Astrocyte of the cerebellum (primary cell): Measurements from ENCODE around the gene OSBPL7.

Experiments
- DNase-seq: peaks from one replicate; pipeline ENCODE4 v3.0.0-alpha.2; 2011; ENCODE audit warnings: low read depth
- H3K4me3 ChIP-seq: 2 replicates; pipeline ENCODE4 v1.5.1; 2011; ENCODE audit warnings: mild to moderate bottlenecking, low read depth, low read length, moderate library complexity
- in situ Hi-C: cut with HindIII; loops from 2 replicates; pipeline ENCODE4 v1.10.0; 2017; ENCODE audit warnings: low sequenced_read_pairs
- TF ChIP-seq, protein P1 (sequence below): IDR thresholded peaks from 2 replicates; pipeline ENCODE4 v1.5.1; 2012; ENCODE audit warnings: low read length, low read depth, moderate library complexity, mild to moderate bottlenecking; ENCODE audit errors: missing control alignments

Gene OSBPL7, protein sequence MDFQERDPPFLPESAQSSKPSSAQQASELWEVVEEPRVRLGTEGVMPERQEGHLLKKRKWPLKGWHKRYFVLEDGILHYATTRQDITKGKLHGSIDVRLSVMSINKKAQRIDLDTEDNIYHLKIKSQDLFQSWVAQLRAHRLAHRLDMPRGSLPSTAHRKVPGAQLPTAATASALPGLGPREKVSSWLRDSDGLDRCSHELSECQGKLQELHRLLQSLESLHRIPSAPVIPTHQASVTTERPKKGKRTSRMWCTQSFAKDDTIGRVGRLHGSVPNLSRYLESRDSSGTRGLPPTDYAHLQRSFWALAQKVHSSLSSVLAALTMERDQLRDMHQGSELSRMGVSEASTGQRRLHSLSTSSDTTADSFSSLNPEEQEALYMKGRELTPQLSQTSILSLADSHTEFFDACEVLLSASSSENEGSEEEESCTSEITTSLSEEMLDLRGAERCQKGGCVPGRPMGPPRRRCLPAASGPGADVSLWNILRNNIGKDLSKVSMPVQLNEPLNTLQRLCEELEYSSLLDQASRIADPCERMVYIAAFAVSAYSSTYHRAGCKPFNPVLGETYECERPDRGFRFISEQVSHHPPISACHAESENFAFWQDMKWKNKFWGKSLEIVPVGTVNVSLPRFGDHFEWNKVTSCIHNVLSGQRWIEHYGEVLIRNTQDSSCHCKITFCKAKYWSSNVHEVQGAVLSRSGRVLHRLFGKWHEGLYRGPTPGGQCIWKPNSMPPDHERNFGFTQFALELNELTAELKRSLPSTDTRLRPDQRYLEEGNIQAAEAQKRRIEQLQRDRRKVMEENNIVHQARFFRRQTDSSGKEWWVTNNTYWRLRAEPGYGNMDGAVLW

DNA sequence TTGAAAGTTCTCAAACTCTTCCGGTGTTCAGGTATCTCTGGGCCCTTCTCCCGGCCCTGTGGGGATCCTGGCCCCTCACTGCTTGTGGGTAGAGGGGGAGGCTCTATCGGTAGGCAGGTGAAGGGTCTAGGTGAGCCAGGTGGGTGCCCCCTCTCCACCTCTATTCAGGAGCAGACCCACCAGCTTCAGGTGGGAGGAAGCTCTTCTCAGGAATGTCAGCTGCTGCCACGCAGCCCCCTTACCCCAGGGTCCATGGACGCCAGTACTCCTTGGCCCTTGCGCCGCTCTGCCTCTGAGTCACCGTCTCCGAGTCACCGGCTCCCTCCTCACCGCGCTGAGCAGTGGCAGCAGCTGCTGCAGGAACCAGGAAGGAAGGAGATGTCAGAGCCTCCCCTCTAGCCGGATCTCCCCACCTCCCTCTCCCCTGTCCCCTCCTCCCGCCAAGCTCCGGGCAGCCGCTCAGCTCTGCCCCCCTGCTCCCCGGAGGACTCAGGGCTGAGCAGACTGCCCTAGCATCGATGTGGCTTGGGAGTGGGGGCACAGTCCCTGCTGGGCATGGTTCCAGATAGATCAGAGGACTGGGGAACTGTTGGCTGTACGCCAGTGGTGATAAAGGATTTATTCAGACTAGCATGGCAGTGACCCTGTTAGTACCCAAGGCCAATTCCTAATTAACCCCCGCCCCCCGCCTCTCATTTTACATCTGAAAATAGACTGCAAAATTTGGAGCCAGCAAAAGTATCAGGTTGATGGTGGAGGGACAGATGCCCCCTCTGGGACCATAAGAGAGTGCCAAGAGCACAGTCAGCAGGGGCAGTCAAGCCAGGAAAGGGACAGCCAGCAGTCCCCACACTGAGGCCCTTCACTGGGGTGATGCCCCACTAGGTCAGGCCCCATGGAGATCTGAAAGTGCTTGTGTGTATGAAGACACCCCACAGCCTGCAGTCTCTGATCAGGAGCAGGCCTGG lies at the start of gene OSBPL7:
Gene OSBPL7 (minus strand): TSS at position 371 of the 968 bp plus-strand sequence. CDS start 1,516 bp downstream, outside the sequence.
- peak within 1 kb of the TSS; percentile 80 for H3K4me3 ChIP-seq
- TF ChIP-seq, protein P1, sequence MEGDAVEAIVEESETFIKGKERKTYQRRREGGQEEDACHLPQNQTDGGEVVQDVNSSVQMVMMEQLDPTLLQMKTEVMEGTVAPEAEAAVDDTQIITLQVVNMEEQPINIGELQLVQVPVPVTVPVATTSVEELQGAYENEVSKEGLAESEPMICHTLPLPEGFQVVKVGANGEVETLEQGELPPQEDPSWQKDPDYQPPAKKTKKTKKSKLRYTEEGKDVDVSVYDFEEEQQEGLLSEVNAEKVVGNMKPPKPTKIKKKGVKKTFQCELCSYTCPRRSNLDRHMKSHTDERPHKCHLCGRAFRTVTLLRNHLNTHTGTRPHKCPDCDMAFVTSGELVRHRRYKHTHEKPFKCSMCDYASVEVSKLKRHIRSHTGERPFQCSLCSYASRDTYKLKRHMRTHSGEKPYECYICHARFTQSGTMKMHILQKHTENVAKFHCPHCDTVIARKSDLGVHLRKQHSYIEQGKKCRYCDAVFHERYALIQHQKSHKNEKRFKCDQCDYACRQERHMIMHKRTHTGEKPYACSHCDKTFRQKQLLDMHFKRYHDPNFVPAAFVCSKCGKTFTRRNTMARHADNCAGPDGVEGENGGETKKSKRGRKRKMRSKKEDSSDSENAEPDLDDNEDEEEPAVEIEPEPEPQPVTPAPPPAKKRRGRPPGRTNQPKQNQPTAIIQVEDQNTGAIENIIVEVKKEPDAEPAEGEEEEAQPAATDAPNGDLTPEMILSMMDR = peak; percentile 20
- in situ Hi-C loops = no loop called here
- DNase-seq = peak; percentile 43

DNA sequence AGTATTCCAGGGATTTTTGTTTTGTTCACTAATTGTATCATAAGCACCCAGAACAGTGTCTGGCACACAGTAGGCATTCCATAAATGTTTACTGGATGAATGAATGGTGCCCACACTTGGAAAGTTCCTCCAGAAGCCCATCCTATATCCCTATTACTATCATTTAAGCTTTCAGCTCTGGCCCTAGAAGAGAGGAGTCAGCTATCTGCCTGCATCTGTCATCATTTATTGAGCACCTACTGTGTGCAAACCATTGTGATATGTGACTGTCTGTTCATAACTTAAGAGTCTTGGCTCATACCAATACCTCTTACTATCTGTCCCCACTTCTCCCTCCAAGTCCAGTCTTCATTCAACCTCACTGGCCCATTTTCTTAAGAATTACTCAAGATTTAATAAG lies 49.5 kb upstream of the OSBPL7 start:
- no peak for DNase-seq
- in situ Hi-C loops = no loop called here
- TF ChIP-seq, protein P1 = no peak
- H3K4me3 ChIP-seq = no peak overlapping the region

DNA sequence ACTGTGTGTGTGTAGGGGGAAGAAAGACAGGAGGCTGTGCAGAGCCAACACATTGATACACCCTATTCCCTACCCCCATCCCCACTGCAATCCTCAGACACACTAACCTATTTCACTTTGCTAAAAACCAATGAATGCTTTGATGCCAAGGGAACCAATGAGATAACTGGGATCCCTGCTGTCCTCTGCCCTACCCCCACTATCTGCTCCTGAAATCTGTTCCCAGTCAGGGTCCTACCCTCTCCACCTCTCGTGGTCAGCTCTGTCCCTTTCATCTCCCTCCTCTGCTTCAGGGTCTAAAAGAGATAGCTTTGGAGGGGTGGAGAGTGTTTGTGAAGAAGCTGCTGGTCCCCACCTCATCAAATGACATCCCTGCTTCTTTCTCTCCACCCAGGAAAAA lies 48.5 kb upstream of the OSBPL7 start:
- no peak for DNase-seq
- TF ChIP-seq, protein P1 = no peak
- in situ Hi-C loops = no loop called here
- H3K4me3 ChIP-seq = no peak overlapping the region

DNA sequence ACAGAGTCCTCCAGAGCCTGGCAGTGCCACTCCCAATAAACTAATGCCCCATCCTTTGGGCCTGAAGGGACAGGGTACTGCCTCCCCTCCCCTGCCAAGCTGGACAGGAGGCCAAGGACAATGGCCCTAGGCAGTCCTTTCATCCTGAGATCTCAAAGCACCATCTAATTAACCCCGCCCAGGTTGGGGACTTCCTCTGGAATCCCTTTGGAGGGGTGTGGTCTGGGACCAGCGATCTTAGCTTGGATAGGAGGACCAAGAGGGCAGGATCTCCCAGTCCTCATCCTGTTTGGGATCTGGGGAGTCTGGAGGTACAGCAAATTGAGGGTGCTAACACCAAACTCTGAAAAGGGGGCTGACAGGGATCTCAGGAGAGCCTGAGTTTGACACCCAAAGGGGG lies 47.5 kb upstream of the OSBPL7 start:
- in situ Hi-C loops = no loop called here
- TF ChIP-seq, protein P1 = no peak
- no peak overlapping the region for H3K4me3 ChIP-seq
- DNase-seq = no peak

DNA sequence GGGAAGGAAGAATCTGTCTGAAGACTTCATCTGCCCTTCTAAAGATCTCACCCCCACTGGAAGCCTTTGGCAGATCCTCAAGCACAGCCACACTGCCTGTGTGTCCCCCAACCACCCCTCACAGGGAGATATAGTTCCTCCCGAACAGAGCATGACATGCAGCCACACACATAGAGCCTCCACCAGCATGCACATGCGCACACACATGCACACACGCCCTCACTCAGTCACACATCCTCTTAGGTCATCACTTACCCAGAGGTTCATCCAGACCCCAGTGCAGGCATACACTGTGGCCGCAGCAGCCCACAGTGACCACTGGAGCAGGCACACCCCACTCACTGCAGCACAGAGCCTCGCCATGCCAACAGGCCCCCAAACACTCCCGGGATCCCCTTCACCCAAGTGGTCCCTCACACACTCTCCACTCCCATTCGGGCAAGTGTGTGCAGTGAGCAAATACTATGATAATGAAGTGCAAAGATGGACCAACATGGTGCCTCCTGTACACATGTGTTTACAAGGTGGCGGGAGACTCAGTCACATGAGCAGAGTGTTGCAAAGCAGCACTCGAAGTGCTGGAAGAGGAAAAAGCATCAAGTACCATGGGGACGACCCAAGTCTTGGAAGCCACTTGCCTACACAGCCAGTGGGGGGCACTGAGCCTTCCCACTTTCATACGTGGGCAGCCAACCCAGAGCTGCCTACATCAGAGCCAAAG lies 46.4 kb upstream of the OSBPL7 start:
- H3K4me3 ChIP-seq = no peak overlapping the region
- no peak for DNase-seq
- in situ Hi-C loops = no loop called here
- TF ChIP-seq, protein P1 = no peak
